Natural killer cell treated with Interleukin-12 subunit alpha and Interleukin-12 subunit beta and Interleukin-15 and Interleukin-18, amount 100 ng/mL, for 72 hours (primary cell): ENCODE results near the gene RFX4. TPM values are rescaled to one million over a fixed set of nuclear protein-coding genes. Genes with fewer than 3 reads are reported as not detected.
A peak's percentile ranks its signal among the peaks of the same experiment; 100 is the strongest.
"Not testable (repeated sequence)": the region's sequence is repeated elsewhere in the genome, so short reads cannot be mapped to it uniquely, and the experiment has no call there.

ENCODE experiments used
- ATAC-seq, 2 donors: fragments of 150-1000 bp; cut with Tn5 transposase in 1 of 2; sonication (Bioruptor Pico), chemical (Tn5 transposase) in 1 of 2; 2 replicates each; pipeline ENCODE4 v1.10.0; 2021
- DNase-seq: peaks from one replicate; pipeline ENCODE4 v3.0.0; 2022; ENCODE audit warnings: low spot score
- H3K27ac Mint-ChIP-seq, 2 donors: 1 replicate in 1 of 2; 2 replicates in 1 of 2; pipeline ENCODE4 v1.8.0; 2022; ENCODE audit warnings: mixed read lengths in 2 of 2, mild to moderate bottlenecking in 1 of 2, moderate library complexity in 1 of 2
- H3K27me3 Mint-ChIP-seq, 2 donors: 1 replicate in 1 of 2; 2 replicates in 1 of 2; pipeline ENCODE4 v1.8.0; 2022; ENCODE audit warnings: mixed read lengths in 2 of 2
- H3K36me3 Mint-ChIP-seq: one replicate; pipeline ENCODE4 v1.8.0; 2022; ENCODE audit warnings: mixed read lengths
- H3K4me1 Mint-ChIP-seq, 2 donors: 1 replicate in 1 of 2; 2 replicates in 1 of 2; pipeline ENCODE4 v1.8.0; 2022; ENCODE audit warnings: low read depth in 2 of 2, mixed read lengths in 2 of 2, mild to moderate bottlenecking in 1 of 2
- H3K4me3 Mint-ChIP-seq: one replicate; pipeline ENCODE4 v1.8.0; 2022; ENCODE audit warnings: mixed read lengths
- H3K9me3 Mint-ChIP-seq: 2 replicates; pipeline ENCODE4 v1.8.0; 2022; ENCODE audit warnings: mixed read lengths
- total RNA-seq, 2 donors: library from RNA; stranded (reverse); gene quantifications; one replicate each; pipeline ENCODE4 v1.2.3, GENCODE V29; 2022

Gene RFX4
- total RNA-seq, 2 donors from 2014 or later, result not detected

DNA sequence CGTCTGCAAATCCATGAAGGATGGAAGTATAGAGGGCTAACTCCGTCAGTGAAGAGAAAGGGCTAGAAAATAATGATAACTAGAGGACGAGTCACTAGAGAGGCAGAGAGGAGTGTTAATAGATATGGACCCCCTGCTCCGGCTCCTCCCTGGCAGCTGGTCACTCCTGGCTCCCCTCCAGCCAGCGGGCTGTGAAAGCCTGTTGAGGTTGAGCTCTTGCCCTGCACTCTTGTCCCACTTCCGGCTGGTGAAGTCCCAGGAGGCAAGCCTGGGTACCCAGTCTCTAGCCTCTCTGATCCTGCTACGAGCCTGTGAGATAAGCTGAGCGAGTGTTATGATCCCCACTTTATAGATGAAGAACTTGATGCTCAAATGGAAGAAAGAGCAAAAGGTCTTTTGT, 90.3 kb downstream of the RFX4 start:
- ATAC-seq (no peak), DNase-seq (no peak)
- H3K4me3 Mint-ChIP-seq, result no peak overlapping the region
- no peaks in the 10 kb centered on the region for H3K4me1 Mint-ChIP-seq
- peaks cover 33 to 76% of the 10 kb centered on the region in 2 donors for H3K27me3 Mint-ChIP-seq
- H3K36me3 Mint-ChIP-seq, result no peaks in the 10 kb centered on the region
- H3K27ac Mint-ChIP-seq, result no peak overlapping the region
- no peaks in the 10 kb centered on the region for H3K9me3 Mint-ChIP-seq

DNA sequence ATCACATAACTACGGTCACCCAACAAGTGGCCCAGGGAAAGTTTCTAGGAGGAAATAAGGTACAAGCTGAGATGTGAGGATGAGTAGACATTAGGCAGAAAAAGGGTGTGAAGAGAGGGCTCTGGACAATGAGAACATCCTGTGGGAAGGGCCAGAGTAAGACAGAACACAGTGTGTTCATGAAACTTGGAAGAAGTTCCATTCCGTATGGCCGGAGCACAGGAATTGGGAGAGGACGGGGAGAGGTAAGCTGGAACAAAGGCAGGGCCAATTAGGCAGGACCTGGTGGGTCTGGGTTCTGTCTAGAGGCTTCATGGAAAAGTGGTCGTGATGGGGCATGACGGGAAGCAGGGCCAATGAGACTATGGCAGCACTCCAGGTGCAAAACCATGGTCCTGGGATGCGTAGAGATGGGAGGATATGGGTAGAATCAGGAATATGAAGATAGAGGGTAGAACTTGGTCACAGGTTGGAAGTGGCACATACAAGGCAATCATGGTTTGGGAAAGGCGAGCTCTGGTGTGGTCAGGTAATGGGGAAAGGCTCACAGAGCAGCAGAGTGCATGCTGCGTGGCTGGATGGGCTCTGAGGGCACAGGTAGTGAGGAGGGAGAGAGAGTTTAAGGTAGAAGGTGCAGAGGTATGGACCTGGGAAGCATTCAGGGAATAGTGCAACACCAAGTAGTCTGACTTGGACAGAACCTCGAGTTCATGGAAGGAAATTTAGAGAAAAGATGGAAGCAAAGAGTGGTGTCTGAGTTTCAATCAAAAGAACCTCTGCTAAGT, 93.0 kb downstream of the RFX4 start:
- Mint-ChIP-seq H3K4me1 (no peaks in the 10 kb centered on the region), H3K27ac (no peak overlapping the region), H3K9me3 (no peaks in the 10 kb centered on the region), H3K36me3 (no peaks in the 10 kb centered on the region), H3K27me3 (peaks cover 24 to 64% of the 10 kb centered on the region in 2 donors), H3K4me3 (no peak overlapping the region)
- ATAC-seq, result no peak
- no peak for DNase-seq

DNA sequence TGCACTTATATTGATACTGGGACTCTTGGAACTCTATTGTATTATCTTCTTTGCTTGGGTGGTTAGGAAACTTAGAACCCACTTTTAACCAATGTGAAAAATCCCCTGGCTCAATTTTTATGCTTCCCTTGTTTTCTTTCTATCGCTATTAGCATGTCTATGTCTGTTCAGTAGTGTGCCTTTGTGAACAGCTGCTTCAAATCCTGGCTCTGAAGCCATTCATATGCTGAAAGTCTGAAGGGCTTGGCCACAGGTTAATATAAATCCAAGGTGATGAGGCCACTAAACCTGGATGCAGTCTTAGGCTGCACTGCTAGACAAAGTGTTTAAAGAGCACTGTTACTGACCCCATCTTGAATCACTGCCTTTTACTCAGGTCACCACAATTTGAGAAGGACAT, 96.8 kb downstream of the RFX4 start:
- H3K27ac Mint-ChIP-seq, result no peak overlapping the region
- H3K9me3 Mint-ChIP-seq, result no peaks in the 10 kb centered on the region
- H3K4me1 Mint-ChIP-seq, result no peaks in the 10 kb centered on the region
- H3K27me3 Mint-ChIP-seq, result peaks cover 14 to 29% of the 10 kb centered on the region in 2 donors
- H3K4me3 Mint-ChIP-seq, result no peak overlapping the region
- no peaks in the 10 kb centered on the region for H3K36me3 Mint-ChIP-seq
- ATAC-seq (no peak), DNase-seq (no peak)

DNA sequence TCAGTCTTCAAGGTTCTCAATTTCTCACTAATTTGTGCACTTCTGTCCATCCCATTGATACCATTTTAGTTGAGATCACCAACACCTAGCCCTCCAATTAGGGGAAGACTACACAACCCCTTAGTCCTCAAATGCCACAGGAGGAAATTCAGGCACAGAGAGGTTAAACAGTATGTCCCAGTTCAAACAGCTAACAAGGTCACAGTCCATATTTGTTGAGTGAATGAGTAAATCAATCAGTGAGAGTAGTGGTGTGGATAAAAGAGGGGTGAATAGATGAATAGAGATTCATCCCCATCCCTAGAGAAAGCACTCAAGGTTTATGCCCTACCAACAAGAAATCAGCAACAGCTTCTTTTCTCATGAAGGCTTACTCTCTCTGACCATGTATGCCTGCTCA, 97.5 kb downstream of the RFX4 start:
- DNase-seq, result no peak
- Mint-ChIP-seq H3K27ac (no peak overlapping the region), H3K4me1 (no peaks in the 10 kb centered on the region), H3K27me3 (peaks cover 14 to 24% of the 10 kb centered on the region in 2 donors), H3K9me3 (no peaks in the 10 kb centered on the region), H3K4me3 (no peak overlapping the region), H3K36me3 (no peaks in the 10 kb centered on the region)
- ATAC-seq, result no peak

DNA sequence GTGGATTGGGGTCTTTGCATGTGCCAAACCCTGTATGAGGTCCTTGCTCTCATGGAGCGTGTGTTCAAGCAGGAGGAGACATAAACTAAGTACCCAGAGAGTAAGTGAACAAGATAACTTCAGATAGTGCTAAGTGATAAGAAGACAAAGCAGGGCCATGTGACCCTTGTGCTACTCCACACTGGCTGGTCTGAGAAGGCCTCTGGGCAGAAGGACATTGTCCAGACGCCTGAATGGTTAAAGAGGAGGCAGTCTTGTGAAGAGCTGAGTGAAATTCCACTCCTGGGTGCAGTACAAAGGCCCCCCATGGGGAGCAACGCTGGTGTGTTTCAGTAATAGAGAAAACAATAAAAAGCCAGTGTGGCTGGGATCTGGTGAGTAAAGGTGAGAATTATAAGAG, 98.4 kb downstream of the RFX4 start:
- ATAC-seq, result no peak
- no peak overlapping the region for H3K27ac Mint-ChIP-seq

DNA sequence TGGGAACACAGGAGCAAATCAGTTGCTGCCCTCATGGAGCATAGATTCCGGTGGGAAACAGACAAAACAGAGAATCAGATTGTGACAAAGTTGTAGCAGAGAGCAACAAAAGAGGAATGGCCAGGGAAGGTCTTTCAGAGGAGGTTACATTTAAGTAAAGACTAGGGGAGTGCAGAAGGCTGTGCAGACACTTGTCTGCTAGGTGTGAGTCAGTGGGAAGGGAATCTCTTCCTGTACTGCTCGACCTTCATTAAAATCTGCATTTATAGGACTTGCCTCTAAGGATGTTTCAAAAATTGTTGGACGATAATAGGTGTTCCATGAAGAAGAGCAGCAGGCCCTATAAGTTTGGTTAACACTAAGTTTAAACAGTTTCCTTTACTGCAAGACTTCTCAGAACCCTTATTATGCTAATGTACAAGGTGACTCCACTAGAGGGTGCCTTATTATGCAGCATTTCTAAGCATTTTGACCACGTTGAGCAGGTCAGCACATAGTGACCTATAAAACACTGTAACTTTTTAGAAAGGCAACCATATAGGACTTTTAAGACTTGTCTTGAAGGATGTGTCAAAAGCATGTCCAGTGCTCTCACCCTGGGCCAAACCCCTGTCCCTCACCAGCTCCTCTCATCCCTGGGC, 99.9 kb downstream of the RFX4 start:
- no peak for DNase-seq
- H3K4me3 Mint-ChIP-seq, result no peak overlapping the region
- H3K27me3 Mint-ChIP-seq, result peaks cover 4 to 5% of the 10 kb centered on the region in 2 donors
- H3K27ac Mint-ChIP-seq, result no peak overlapping the region
- no peaks in the 10 kb centered on the region for H3K36me3 Mint-ChIP-seq
- no peaks in the 10 kb centered on the region for H3K9me3 Mint-ChIP-seq
- ATAC-seq, result no peak
- no peaks in the 10 kb centered on the region for H3K4me1 Mint-ChIP-seq

More for the DNA sequence above, 98.4 kb downstream of the RFX4 start:
- H3K9me3 Mint-ChIP-seq, result no peaks in the 10 kb centered on the region
- peaks cover 7 to 14% of the 10 kb centered on the region in 2 donors for H3K27me3 Mint-ChIP-seq
- no peaks in the 10 kb centered on the region for H3K36me3 Mint-ChIP-seq
- H3K4me1 Mint-ChIP-seq, result no peaks in the 10 kb centered on the region
- no peak for DNase-seq
- H3K4me3 Mint-ChIP-seq, result no peak overlapping the region

DNA sequence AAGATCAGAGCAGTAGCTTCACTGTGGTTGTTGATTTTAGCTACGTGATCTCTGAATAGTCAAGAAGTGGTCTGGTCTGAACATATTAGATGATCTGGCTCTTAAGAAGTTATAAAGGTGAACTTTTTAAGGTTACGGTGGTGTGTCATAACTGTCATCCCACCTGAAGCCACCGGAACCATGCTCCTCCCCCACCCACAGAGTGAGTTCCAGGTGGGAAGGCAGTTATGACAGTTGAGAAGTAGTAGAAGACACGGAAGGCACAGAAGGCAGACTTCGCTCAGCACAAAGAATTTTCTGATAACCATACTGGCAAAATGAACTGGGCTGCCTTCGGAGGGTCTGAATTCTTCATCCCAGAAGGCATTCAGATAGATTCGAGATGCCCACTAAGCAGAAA, 101.7 kb downstream of the RFX4 start:
- ATAC-seq (no peak), DNase-seq (no peak)
- no peak overlapping the region for H3K27ac Mint-ChIP-seq
- no peaks in the 10 kb centered on the region for H3K4me1 Mint-ChIP-seq
- H3K4me3 Mint-ChIP-seq, result no peak overlapping the region
- H3K9me3 Mint-ChIP-seq, result no peaks in the 10 kb centered on the region
- peaks cover 5 to 12% of the 10 kb centered on the region in 2 donors for H3K27me3 Mint-ChIP-seq
- H3K36me3 Mint-ChIP-seq, result no peaks in the 10 kb centered on the region

DNA sequence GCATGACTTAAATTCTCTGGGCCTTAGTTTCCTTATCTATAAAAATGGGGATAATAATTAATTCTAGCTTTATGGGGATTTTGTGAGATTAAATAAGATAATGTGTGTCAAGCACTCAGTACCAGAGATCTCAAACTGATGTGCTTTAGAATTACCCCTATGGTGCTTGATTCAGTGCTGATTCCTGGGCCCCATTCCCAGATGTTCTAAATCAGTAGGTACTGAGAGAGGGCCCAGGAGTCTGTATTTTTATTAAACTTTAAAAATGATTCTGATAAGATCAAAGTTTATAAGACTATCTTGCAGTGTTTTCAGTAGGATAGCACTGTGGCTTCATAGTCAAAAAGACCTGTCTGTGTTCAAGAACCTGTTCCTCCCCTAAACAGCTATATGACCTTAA, 102.6 kb downstream of the RFX4 start:
- Mint-ChIP-seq H3K4me1 (no peaks in the 10 kb centered on the region), H3K9me3 (no peaks in the 10 kb centered on the region), H3K4me3 (no peak overlapping the region), H3K27ac (no peak overlapping the region), H3K36me3 (no peaks in the 10 kb centered on the region), H3K27me3 (peaks cover 5 to 12% of the 10 kb centered on the region in 2 donors)
- DNase-seq (no peak), ATAC-seq (no peak)

DNA sequence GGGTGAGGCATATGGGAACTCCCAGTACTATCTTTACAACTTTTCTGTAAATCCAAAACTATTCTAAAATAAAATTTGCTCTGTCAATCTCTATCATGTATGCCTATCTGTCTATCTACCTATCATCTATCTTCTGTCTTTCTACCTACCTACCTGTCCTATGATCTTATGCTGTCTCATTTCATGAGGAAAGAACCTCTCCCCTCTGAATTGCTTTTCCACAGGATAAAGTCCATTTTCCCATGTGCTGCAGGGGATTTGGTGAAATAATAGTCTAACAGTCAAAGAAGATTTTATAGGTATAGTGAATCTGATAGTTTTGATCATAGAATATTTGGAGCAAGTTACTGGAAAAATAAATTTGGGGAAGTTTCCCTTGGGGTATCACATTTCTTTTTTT, 104.9 kb downstream of the RFX4 start:
- Mint-ChIP-seq H3K9me3 (no peaks in the 10 kb centered on the region), H3K36me3 (no peaks in the 10 kb centered on the region), H3K27me3 (peaks cover 6 to 13% of the 10 kb centered on the region in 2 donors), H3K4me3 (no peak overlapping the region), H3K27ac (no peak overlapping the region), H3K4me1 (no peaks in the 10 kb centered on the region)
- ATAC-seq (no peak), DNase-seq (no peak)

DNA sequence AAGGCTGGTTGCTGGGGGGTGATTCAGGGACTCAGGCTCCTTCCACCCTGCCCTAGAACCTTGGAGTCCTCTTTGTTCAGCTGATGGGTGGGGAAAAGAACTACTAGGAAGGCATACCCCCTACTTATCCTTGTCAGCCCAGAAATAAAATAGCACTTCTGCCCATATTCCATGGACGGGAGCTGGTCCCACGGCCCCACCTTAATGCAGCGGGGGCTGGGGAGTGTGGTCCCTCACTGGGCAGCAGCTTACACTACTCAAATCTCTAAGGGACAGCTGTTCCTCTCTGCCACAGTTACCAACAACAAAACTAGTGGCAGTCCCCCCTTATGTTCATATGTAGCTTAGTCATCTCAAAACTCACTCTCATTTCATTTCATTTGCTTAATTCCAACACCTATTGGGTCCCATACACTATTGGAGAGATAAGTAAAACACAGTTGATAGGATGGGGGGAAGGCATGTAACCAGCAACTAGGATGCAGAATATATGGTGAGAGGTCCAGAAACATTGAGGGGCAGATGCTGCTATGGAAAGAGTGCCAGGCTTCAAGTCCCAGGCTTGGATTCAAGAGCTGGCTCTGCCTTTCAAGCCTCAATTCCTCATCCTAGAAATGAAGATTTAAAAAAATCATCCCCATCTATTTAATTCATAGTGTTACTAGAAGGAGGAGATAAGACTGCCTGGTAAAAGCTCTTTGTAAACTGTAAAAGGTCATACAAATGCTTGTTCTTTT, 107.9 kb downstream of the RFX4 start:
- H3K4me1 Mint-ChIP-seq, result no peaks in the 10 kb centered on the region

DNA sequence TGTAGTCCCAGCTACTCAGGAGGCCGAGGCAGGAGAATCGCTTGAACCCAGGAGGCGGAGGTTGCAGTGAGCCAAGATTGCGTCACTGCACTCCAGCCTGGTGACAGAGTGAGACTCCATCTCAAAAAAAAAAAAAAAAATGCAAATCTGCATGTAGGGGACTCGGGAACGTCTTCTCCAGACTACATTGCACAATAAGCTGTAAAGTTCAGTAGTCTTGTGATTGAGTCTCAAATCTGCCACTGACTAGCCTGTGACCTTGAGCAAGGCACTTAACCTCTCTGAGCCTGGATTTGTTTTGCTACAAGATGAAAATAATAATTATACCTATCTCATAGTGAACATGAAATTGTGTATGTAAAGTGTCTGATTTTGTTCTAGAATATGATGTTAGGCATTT, 109.2 kb downstream of the RFX4 start:
- not testable (repeated sequence) for H3K27ac Mint-ChIP-seq, DNase-seq, H3K4me3 Mint-ChIP-seq, ATAC-seq, H3K4me1 Mint-ChIP-seq, H3K9me3 Mint-ChIP-seq, H3K36me3 Mint-ChIP-seq
- peaks cover 8 to 30% of the 10 kb centered on the region in 2 donors for H3K27me3 Mint-ChIP-seq

More for the DNA sequence above, 107.9 kb downstream of the RFX4 start:
- H3K27ac Mint-ChIP-seq, result no peak overlapping the region
- H3K27me3 Mint-ChIP-seq, result peaks cover 8 to 24% of the 10 kb centered on the region in 2 donors
- H3K36me3 Mint-ChIP-seq, result no peaks in the 10 kb centered on the region
- no peak overlapping the region for H3K4me3 Mint-ChIP-seq
- DNase-seq, result no peak
- H3K9me3 Mint-ChIP-seq, result no peaks in the 10 kb centered on the region
- peak in 1 of 2 donors; percentile 51 for ATAC-seq

DNA sequence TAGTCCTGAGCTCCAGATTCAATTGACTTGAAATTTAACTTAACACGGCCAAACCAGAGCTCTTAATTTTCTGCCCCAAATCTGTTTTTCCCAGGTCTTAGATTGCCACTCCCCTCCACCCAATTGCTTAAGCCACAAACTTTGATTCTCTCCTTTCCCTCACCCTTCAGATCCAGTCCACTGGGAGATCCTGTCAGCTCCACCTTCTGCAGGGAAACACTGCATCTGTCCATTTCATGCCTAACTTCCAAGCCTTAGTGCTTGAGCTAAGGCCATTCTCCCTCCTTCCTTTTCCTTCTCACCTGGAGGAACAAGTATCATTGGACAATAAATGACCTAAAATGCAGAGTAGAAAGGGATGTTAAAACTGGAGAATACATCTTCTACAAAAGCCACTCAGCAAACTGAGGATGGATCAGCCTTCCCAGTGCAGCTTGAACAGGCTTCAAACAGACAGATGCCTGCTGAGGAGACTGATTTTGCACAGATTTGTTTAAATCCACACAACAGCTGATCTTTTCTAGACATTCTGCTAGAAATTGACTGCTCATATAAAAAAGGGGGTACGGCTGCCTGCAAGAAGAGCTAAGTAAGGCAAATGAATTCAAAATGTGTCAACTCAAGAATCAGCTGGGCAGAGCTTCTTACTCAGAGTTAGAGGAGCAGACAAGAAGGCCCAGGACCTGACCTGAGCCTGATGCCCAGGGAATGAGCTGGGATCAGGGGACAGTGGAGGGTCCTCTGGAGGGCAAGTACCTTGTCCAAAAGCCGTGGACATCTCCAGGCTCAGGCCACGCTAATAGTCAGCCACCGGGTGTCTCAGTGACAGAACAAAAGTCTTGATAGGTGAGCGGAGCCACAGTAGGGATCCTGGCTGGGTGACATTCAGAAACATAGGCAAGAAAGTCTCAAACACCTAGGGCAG, 110.4 kb downstream of the RFX4 start:
- DNase-seq, result no peak
- no peaks in the 10 kb centered on the region for H3K36me3 Mint-ChIP-seq
- no peaks in the 10 kb centered on the region for H3K9me3 Mint-ChIP-seq
- peak in 1 of 2 donors; percentile 33 for ATAC-seq
- no peak overlapping the region for H3K4me3 Mint-ChIP-seq
- H3K27ac Mint-ChIP-seq, result no peak overlapping the region
- no peaks in the 10 kb centered on the region for H3K4me1 Mint-ChIP-seq
- H3K27me3 Mint-ChIP-seq, result peaks cover 6 to 28% of the 10 kb centered on the region in 2 donors

DNA sequence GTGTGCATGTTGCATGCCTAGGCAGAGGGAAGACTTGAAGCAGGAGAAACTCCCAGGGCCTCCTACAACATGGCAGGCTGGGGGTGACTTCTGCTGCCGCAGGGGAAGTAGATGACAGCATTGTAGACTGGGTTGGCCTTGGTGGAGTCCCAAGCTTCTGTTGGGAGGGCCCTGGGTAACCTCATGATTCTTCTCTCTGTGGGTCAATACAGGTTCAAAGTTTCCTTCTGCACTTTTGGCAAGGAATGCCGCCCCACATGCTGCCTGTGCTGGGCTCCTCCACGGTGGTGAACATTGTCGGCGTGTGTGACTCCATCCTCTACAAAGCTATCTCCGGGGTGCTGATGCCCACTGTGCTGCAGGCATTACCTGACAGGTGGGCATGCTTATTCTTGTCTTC, 113.3 kb downstream of the RFX4 start:
- Mint-ChIP-seq H3K27me3 (peaks cover 9 to 39% of the 10 kb centered on the region in 2 donors), H3K4me3 (no peak overlapping the region), H3K27ac (peak overlapping the region in 1 of 2 donors; percentile 42), H3K4me1 (no peaks in the 10 kb centered on the region), H3K36me3 (peaks cover 6% of the 10 kb centered on the region), H3K9me3 (peaks cover under 1% of the 10 kb centered on the region)
- DNase-seq (no peak), ATAC-seq (no peak)
